ENCODE measurements around the gene ALB. TPM values are rescaled to one million over a fixed set of nuclear protein-coding genes. Genes with fewer than 3 reads are reported as not detected.
A peak's percentile ranks its signal among the peaks of the same experiment; 100 is the strongest.

ALB gene
- total RNA-seq, 2 donors from 2014 or later = 391 to 538 TPM

DNA sequence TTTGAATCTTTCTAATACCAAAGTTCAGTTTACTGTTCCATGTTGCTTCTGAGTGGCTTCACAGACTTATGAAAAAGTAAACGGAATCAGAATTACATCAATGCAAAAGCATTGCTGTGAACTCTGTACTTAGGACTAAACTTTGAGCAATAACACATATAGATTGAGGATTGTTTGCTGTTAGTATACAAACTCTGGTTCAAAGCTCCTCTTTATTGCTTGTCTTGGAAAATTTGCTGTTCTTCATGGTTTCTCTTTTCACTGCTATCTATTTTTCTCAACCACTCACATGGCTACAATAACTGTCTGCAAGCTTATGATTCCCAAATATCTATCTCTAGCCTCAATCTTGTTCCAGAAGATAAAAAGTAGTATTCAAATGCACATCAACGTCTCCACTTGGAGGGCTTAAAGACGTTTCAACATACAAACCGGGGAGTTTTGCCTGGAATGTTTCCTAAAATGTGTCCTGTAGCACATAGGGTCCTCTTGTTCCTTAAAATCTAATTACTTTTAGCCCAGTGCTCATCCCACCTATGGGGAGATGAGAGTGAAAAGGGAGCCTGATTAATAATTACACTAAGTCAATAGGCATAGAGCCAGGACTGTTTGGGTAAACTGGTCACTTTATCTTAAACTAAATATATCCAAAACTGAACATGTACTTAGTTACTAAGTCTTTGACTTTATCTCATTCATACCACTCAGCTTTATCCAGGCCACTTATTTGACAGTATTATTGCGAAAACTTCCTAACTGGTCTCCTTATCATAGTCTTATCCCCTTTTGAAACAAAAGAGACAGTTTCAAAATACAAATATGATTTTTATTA, 28.3 kb downstream of the ALB start:
- 34 to 40% methylated on average over 5 of the region's 5 CpGs for WGBS, 2 donors

DNA sequence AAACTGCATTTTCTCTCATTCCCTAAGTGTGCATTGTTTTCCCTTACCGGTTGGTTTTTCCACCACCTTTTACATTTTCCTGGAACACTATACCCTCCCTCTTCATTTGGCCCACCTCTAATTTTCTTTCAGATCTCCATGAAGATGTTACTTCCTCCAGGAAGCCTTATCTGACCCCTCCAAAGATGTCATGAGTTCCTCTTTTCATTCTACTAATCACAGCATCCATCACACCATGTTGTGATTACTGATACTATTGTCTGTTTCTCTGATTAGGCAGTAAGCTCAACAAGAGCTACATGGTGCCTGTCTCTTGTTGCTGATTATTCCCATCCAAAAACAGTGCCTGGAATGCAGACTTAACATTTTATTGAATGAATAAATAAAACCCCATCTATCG, 29.1 kb downstream of the ALB start:
- no peaks in the 10 kb centered on the region for H3K27me3 ChIP-seq
- H3K4me3 ChIP-seq = no peak overlapping the region
- H3K4me1 ChIP-seq = peaks cover 15% of the 10 kb centered on the region
- no peak overlapping the region for H3K27ac ChIP-seq
- no peaks in the 10 kb centered on the region for H3K36me3 ChIP-seq (replicated peaks in 1 of 2; ENCODE audit: insufficient read depth in 1 of 2, low read depth in 2 of 2)
- no peak for ATAC-seq
- no peaks in the 10 kb centered on the region for H3K9me3 ChIP-seq
- intact Hi-C loops (cut with DNase I) = loop anchor here (5.0 kb wide), 1 partner anchor 91 kb away; no protein-coding TSS in a partner anchor
- no peak for DNase-seq
- TF ChIP-seq, protein P1, sequence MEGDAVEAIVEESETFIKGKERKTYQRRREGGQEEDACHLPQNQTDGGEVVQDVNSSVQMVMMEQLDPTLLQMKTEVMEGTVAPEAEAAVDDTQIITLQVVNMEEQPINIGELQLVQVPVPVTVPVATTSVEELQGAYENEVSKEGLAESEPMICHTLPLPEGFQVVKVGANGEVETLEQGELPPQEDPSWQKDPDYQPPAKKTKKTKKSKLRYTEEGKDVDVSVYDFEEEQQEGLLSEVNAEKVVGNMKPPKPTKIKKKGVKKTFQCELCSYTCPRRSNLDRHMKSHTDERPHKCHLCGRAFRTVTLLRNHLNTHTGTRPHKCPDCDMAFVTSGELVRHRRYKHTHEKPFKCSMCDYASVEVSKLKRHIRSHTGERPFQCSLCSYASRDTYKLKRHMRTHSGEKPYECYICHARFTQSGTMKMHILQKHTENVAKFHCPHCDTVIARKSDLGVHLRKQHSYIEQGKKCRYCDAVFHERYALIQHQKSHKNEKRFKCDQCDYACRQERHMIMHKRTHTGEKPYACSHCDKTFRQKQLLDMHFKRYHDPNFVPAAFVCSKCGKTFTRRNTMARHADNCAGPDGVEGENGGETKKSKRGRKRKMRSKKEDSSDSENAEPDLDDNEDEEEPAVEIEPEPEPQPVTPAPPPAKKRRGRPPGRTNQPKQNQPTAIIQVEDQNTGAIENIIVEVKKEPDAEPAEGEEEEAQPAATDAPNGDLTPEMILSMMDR (IDR thresholded peaks at IDR 0.05) = no peak
- TF ChIP-seq POLR2A (IDR thresholded peaks at IDR 0.05) = no peak
- 42 to 49% methylated on average over 2 of the region's 2 CpGs for WGBS, 2 donors

More for the DNA sequence above, 28.3 kb downstream of the ALB start:
- no peak for ATAC-seq
- no peak for DNase-seq
- no peaks in the 10 kb centered on the region for H3K36me3 ChIP-seq (replicated peaks in 1 of 2; ENCODE audit: insufficient read depth in 1 of 2, low read depth in 2 of 2)
- peaks cover 15% of the 10 kb centered on the region for H3K4me1 ChIP-seq
- intact Hi-C loops (cut with DNase I) = loop anchor here (5.0 kb wide), 1 partner anchor 90 kb away; no protein-coding TSS in a partner anchor
- H3K9me3 ChIP-seq = no peaks in the 10 kb centered on the region
- no peaks in the 10 kb centered on the region for H3K27me3 ChIP-seq
- no peak overlapping the region for H3K4me3 ChIP-seq
- no peak for TF ChIP-seq POLR2A (IDR thresholded peaks at IDR 0.05)
- TF ChIP-seq, protein P1 (IDR thresholded peaks at IDR 0.05) = no peak
- H3K27ac ChIP-seq = no peak overlapping the region

DNA sequence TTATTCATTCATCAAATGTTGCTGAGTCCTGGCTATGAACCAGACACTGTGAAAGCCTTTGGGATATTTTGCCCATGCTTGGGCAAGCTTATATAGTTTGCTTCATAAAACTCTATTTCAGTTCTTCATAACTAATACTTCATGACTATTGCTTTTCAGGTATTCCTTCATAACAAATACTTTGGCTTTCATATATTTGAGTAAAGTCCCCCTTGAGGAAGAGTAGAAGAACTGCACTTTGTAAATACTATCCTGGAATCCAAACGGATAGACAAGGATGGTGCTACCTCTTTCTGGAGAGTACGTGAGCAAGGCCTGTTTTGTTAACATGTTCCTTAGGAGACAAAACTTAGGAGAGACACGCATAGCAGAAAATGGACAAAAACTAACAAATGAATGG, 30.2 kb downstream of the ALB start:
- peaks cover 15% of the 10 kb centered on the region for H3K4me1 ChIP-seq
- H3K27me3 ChIP-seq = no peaks in the 10 kb centered on the region
- ATAC-seq = peak; percentile 30
- 59 to 60% methylated on average over 3 of the region's 3 CpGs for WGBS, 2 donors
- TF ChIP-seq, protein P1 (IDR thresholded peaks at IDR 0.05) = peak in 4 of 7 experiments; percentile 22 to 40 (median 34)
- no peak for TF ChIP-seq POLR2A (IDR thresholded peaks at IDR 0.05)
- no peak for DNase-seq
- no peak overlapping the region for H3K27ac ChIP-seq
- intact Hi-C loops (cut with DNase I) = loop anchor here (5.0 kb wide), 1 partner anchor 92 kb away; no protein-coding TSS in a partner anchor
- no peak overlapping the region for H3K4me3 ChIP-seq
- H3K36me3 ChIP-seq (replicated peaks in 1 of 2; ENCODE audit: insufficient read depth in 1 of 2, low read depth in 2 of 2) = no peaks in the 10 kb centered on the region
- no peaks in the 10 kb centered on the region for H3K9me3 ChIP-seq

DNA sequence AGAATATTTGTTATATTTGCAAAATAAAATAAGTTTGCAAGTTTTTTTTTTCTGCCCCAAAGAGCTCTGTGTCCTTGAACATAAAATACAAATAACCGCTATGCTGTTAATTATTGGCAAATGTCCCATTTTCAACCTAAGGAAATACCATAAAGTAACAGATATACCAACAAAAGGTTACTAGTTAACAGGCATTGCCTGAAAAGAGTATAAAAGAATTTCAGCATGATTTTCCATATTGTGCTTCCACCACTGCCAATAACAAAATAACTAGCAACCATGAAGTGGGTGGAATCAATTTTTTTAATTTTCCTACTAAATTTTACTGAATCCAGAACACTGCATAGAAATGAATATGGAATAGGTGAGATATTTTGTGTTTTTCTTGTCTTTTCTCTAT, 31.9 kb downstream of the ALB start, which contains the start of gene AFP:
TSS of gene AFP (plus strand) at position 238 of the 400 bp plus-strand sequence. CDS start at position 280, 42 bp downstream.
- Histone ChIP-seq H3K27me3 (no peaks in the 10 kb centered on the region), H3K9me3 (no peaks in the 10 kb centered on the region), H3K27ac (no peak within 1 kb of the TSS), H3K4me1 (peaks cover 15% of the 10 kb centered on the region), H3K36me3 (replicated peaks in 1 of 2; ENCODE audit: insufficient read depth in 1 of 2, low read depth in 2 of 2) (no peaks in the 10 kb centered on the region), H3K4me3 (no peak within 1 kb of the TSS)
- TF ChIP-seq, protein P1 (IDR thresholded peaks at IDR 0.05) = no peak
- no peak for TF ChIP-seq POLR2A (IDR thresholded peaks at IDR 0.05)
- WGBS, 2 donors = 86 to 95% methylated on average over 1 of the region's 1 CpG
- ATAC-seq (no peak), DNase-seq (no peak)
- intact Hi-C loops (cut with DNase I) = no loop called here

All from body of pancreas (tissue), 4 donors.